ENCODE results near the gene BIVM.

Gene BIVM

GRCh38 chr13:102869948-102870676 is 71.2 kb downstream of the BIVM start:
- ATAC-seq = peak; percentile 53

GRCh38 chr13:102870677-102871415 is 71.9 kb downstream of the BIVM start:
- ATAC-seq = peak; percentile 94

More at GRCh38 chr13:102869948-102870676, 71.2 kb downstream of the BIVM start:
- TF ChIP-seq, protein P1, sequence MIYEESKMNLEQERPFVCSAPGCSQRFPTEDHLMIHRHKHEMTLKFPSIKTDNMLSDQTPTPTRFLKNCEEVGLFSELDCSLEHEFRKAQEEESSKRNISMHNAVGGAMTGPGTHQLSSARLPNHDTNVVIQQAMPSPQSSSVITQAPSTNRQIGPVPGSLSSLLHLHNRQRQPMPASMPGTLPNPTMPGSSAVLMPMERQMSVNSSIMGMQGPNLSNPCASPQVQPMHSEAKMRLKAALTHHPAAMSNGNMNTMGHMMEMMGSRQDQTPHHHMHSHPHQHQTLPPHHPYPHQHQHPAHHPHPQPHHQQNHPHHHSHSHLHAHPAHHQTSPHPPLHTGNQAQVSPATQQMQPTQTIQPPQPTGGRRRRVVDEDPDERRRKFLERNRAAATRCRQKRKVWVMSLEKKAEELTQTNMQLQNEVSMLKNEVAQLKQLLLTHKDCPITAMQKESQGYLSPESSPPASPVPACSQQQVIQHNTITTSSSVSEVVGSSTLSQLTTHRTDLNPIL (CRISPR knock-in tag; IDR thresholded peaks at IDR 0.05; ENCODE audit: low read depth) = no peak
- TF ChIP-seq ZFP3 (CRISPR knock-in tag; IDR thresholded peaks at IDR 0.05) (no peak), RARB (CRISPR knock-in tag; IDR thresholded peaks at IDR 0.05) (no peak), TSHZ2 (CRISPR knock-in tag; IDR thresholded peaks at IDR 0.05) (no peak), ZNF565 (CRISPR knock-in tag; conservative IDR thresholded peaks at IDR 0.05; ENCODE audit: low read depth) (no peak), SNAI2 (CRISPR knock-in tag; IDR thresholded peaks at IDR 0.05) (no peak), TCF4 (CRISPR knock-in tag; IDR thresholded peaks at IDR 0.05; ENCODE audit: borderline replicate concordance) (no peak), CSDC2 (CRISPR knock-in tag; IDR thresholded peaks at IDR 0.05) (no peak)

GRCh38 chr13:102872131-102872530 is 73.2 kb downstream of the BIVM start:
- TF ChIP-seq ZFP3 (CRISPR knock-in tag; IDR thresholded peaks at IDR 0.05) (no peak), ZC3H10 (CRISPR knock-in tag; IDR thresholded peaks at IDR 0.05) (no peak), TOX (CRISPR knock-in tag; IDR thresholded peaks at IDR 0.05; ENCODE audit: borderline replicate concordance) (no peak), TSHZ2 (CRISPR knock-in tag; IDR thresholded peaks at IDR 0.05) (no peak), OSR1 (CRISPR knock-in tag; IDR thresholded peaks at IDR 0.05) (no peak), ZNF70 (CRISPR knock-in tag; IDR thresholded peaks at IDR 0.05) (no peak), ZNF8 (CRISPR knock-in tag; IDR thresholded peaks at IDR 0.05) (no peak), TCF4 (CRISPR knock-in tag; IDR thresholded peaks at IDR 0.05; ENCODE audit: borderline replicate concordance) (no peak), ARNTL (CRISPR knock-in tag; IDR thresholded peaks at IDR 0.05; ENCODE audit: borderline replicate concordance, low read depth) (no peak), ISL1 (CRISPR knock-in tag; IDR thresholded peaks at IDR 0.05) (no peak), POU6F1 (CRISPR knock-in tag; IDR thresholded peaks at IDR 0.05; ENCODE audit: borderline replicate concordance, low read depth) (no peak), CSRNP3 (CRISPR knock-in tag; IDR thresholded peaks at IDR 0.05) (no peak), SNAI2 (CRISPR knock-in tag; IDR thresholded peaks at IDR 0.05) (no peak), GLIS3 (CRISPR knock-in tag; IDR thresholded peaks at IDR 0.05) (no peak), ZFP30 (CRISPR knock-in tag; IDR thresholded peaks at IDR 0.05) (no peak), CSDC2 (CRISPR knock-in tag; IDR thresholded peaks at IDR 0.05) (no peak)
- no peak for ATAC-seq

More at GRCh38 chr13:102870677-102871415, 71.9 kb downstream of the BIVM start:
- TF ChIP-seq CSDC2 (CRISPR knock-in tag; IDR thresholded peaks at IDR 0.05) (no peak), PPARA (CRISPR knock-in tag; IDR thresholded peaks at IDR 0.05; ENCODE audit: borderline replicate concordance) (no peak), SNAI2 (CRISPR knock-in tag; IDR thresholded peaks at IDR 0.05) (no peak), ZNF565 (CRISPR knock-in tag; conservative IDR thresholded peaks at IDR 0.05; ENCODE audit: low read depth) (no peak)

Measured in SK-N-SH treated with all-trans-retinoic acid at 6 μM for 48 hours (cell line).